ENCODE data around the gene VPS13A. TPM values are rescaled to one million over a fixed set of nuclear protein-coding genes. Genes with fewer than 3 reads are reported as not detected.

Gene VPS13A
- total and polyA plus RNA-seq, 10 of the 15 experiments (the other 5 are each of a cell fraction or from before 2014, with no cell fraction given) = 10.0 to 35.2 (median 21.1) TPM

- SMC1A ChIA-PET (ENCODE audit: uncharacterized antibody, unreplicated experiment) = interaction anchor here (0.8 to 1.5 kb wide), 3 partner anchors 9 to 48 kb away, joined by 3 to 6 read pairs (median 3); no protein-coding TSS in a partner anchor
- no peaks in the 10 kb centered on the region for H3K27me3 ChIP-seq (replicated peaks in 1 of 2; ENCODE audit: control insufficient read depth in 2 of 2, insufficient read depth in 2 of 2, low read length in 1 of 2)
- POLR2A ChIA-PET = no interaction called here
- intact Hi-C loops (cut with micrococcal nuclease; ENCODE audit: unreplicated experiment) = no loop called here
- ATAC-seq (no peak), DNase-seq (ENCODE audit: low read depth, low spot score) (no peak), FAIRE-seq (no peak)
- in situ Hi-C loops (cut with MboI) = no loop called here
- H3K4me2 ChIP-seq (ENCODE audit: control insufficient read depth, insufficient read depth) = no peak overlapping the region
- CTCF ChIA-PET = interaction anchor here (1.3 to 2.5 kb wide), 3 partner anchors 9 to 50 kb away, joined by 5 to 24 read pairs (median 6); no protein-coding TSS in a partner anchor
- H3K9me3 ChIP-seq (replicated peaks; ENCODE audit: control insufficient read depth, insufficient read depth, low read length) = no peaks in the 10 kb centered on the region
- no TSS peak for BruUV-seq (replicated peaks)
- H3K36me3 ChIP-seq (ENCODE audit: control insufficient read depth in 2 of 2, insufficient read depth in 2 of 2, low read length in 1 of 2) = peaks cover 0 to 8% of the 10 kb centered on the region in 2 experiments; a peak in 2 of 4 replicates
- no peaks in the 10 kb centered on the region for H4K20me1 ChIP-seq (ENCODE audit: control insufficient read depth, insufficient read depth)
- no peak overlapping the region for H3K4me3 ChIP-seq
- H2AFZ ChIP-seq (ENCODE audit: control insufficient read depth, low read depth, low read length) = no peak overlapping the region
- no peak overlapping the region for H3K27ac ChIP-seq (ENCODE audit: control insufficient read depth, insufficient read depth)
- H3K4me1 ChIP-seq (ENCODE audit: control insufficient read depth, insufficient read depth, low read length) = no peaks in the 10 kb centered on the region
- no peaks in the 10 kb centered on the region for H3K79me2 ChIP-seq (ENCODE audit: control insufficient read depth, insufficient read depth, low read length)
- RAD21 ChIA-PET (ENCODE audit: unreplicated experiment) = interaction anchor here (1.0 to 1.2 kb wide), 4 partner anchors 15 to 50 kb away, joined by 3 to 5 read pairs (median 3); partner anchors contain the start of gene VPS13A
- 97% methylated on average over 5 of the region's 5 CpGs for WGBS (ENCODE audit: insufficient coverage, insufficient replicate concordance, low lambda C conversion rate, missing lambda C conversion rate)
- TF ChIP-seq ZNF217 (IDR thresholded peaks at IDR 0.05) = no peak
- no peak for TF ChIP-seq RCOR1 (conservative IDR thresholded peaks at IDR 0.05; ENCODE audit: low read depth, low read length)
- peak; percentile 19 to 26 (median 24); a peak in 2 of 6 replicates for TF ChIP-seq CTCF (IDR thresholded peaks at IDR 0.05 in 2 of 3, conservative IDR thresholded peaks at IDR 0.05 in 1 of 3; ENCODE audit: control insufficient read depth in 2 of 3, extremely low read depth in 1 of 3, insufficient read depth in 1 of 3, low read depth in 3 of 3, low read length in 3 of 3)
- no peak for TF ChIP-seq USF2 (IDR thresholded peaks at IDR 0.05; ENCODE audit: borderline replicate concordance, low read depth, low read length)
- TF ChIP-seq BCLAF1 (IDR thresholded peaks at IDR 0.05) = no peak
- no peak for TF ChIP-seq MLLT1 (IDR thresholded peaks at IDR 0.05)
- TF ChIP-seq SMAD1 (IDR thresholded peaks at IDR 0.05; ENCODE audit: low read depth, partially characterized antibody) = no peak
- no peak for TF ChIP-seq MYC (IDR thresholded peaks at IDR 0.05; ENCODE audit: insufficient read depth, insufficient read length, insufficient replicate concordance, low read length, severe bottlenecking)
- no peak for TF ChIP-seq YBX1 (IDR thresholded peaks at IDR 0.05)
- 0 out of 2 replicates have a peak, but pooled peaks have one; percentile 23 for TF ChIP-seq HSF1 (IDR thresholded peaks at IDR 0.05; ENCODE audit: low read depth, low read length)
- H3K9ac ChIP-seq (ENCODE audit: control insufficient read depth, insufficient read depth, low read length) = no peak overlapping the region
These were observed 38.5 kb downstream of the VPS13A start for GRCh38 chr9:77215874-77216273.
